Smooth muscle cell (in vitro differentiated cells): ENCODE data around the gene SLC6A16. TPM values are rescaled to one million over a fixed set of nuclear protein-coding genes. Genes with fewer than 3 reads are reported as not detected.
"Not testable (repeated sequence)": the region's sequence is repeated elsewhere in the genome, so short reads cannot be mapped to it uniquely, and the experiment has no call there.

Source experiments
- DNase-seq: peaks from one replicate; lab custom pipeline; 2025; ENCODE audit not compliant: unreplicated experiment; lab: John Stamatoyannopoulos, UW
- H2AFZ ChIP-seq: fragments of 200-600 bp; sonication (generic); 2 replicates; pipeline ENCODE4 v1.6.0; 2016; ENCODE audit warnings: antibody characterized with exemption, low read depth, mild to moderate bottlenecking
- H3F3A ChIP-seq: fragments of 200-600 bp; sonication (generic); 2 replicates; pipeline ENCODE4 v1.6.0; 2017; ENCODE audit warnings: antibody characterized with exemption, low read depth
- H3K27ac ChIP-seq: fragments of 200-600 bp; sonication (generic); 2 replicates; pipeline ENCODE4 v1.5.1; 2016; ENCODE audit warnings: low read depth, mild to moderate bottlenecking
- H3K27me3 ChIP-seq: fragments of 200-600 bp; sonication (generic); 2 replicates; pipeline ENCODE4 v1.6.1; 2016; ENCODE audit warnings: low read depth, mild to moderate bottlenecking
- H3K36me3 ChIP-seq: fragments of 200-600 bp; sonication (generic); 2 replicates; pipeline ENCODE4 v1.5.1; 2016; ENCODE audit warnings: low read depth
- H3K4me1 ChIP-seq: fragments of 200-600 bp; sonication (generic); 2 replicates; pipeline ENCODE4 v1.5.1; 2016; ENCODE audit warnings: low read depth
- H3K4me2 ChIP-seq: fragments of 200-600 bp; sonication (generic); 2 replicates; pipeline ENCODE4 v1.6.0; 2016; ENCODE audit warnings: mild to moderate bottlenecking
- H3K4me3 ChIP-seq: fragments of 200-600 bp; sonication (generic); 2 replicates; pipeline ENCODE4 v1.5.1; 2016; ENCODE audit warnings: mild to moderate bottlenecking
- H3K79me2 ChIP-seq: fragments of 200-600 bp; sonication (generic); 2 replicates; pipeline ENCODE4 v1.6.0; 2016; ENCODE audit warnings: low read depth, mild to moderate bottlenecking
- H3K9ac ChIP-seq: fragments of 200-600 bp; sonication (generic); 2 replicates; pipeline ENCODE4 v1.6.0; 2016; ENCODE audit warnings: low read depth
- H3K9me3 ChIP-seq: fragments of 200-600 bp; sonication (generic); replicated peaks from 2 replicates; pipeline ENCODE4 v1.5.1; 2016; ENCODE audit warnings: low read depth
- H4K20me1 ChIP-seq: fragments of 200-600 bp; sonication (generic); 2 replicates; pipeline ENCODE4 v1.6.0; 2016; ENCODE audit warnings: low read depth
- WGBS: methylation state at CpG from one replicate; pipeline ENCODE4 v1.1.7; 2016; ENCODE audit warnings: low lambda C conversion rate; 5-methylcytosine and 5-hydroxymethylcytosine counted together
- polyA plus RNA-seq: library from polyadenylated mRNA; unstranded; fragments of >200 nt; fragmentation: Nextera tagmentation; extraction: Ambion mirVana; gene quantifications from 2 replicates; pipeline ENCODE4 v1.2.1, GENCODE V29; 2016
- total RNA-seq: library from RNA; depleted of rRNA; stranded (reverse); fragments of >200 nt; gene quantifications from 2 replicates; pipeline ENCODE4 v1.2.3, GENCODE V29; 2014
- TF ChIP-seq, protein P1 (sequence below): fragments of 200-600 bp; sonication (generic); IDR thresholded peaks from 2 replicates; pipeline ENCODE4 v1.5.1; 2017; ENCODE audit warnings: borderline replicate concordance, mild to moderate bottlenecking, antibody characterized with exemption; ENCODE audit not compliant: insufficient read depth, poor library complexity, severe bottlenecking

The SLC6A16 gene
- total and polyA plus RNA-seq, 2 experiments from 2014 or later: 1.4 to 2.3 TPM

DNA sequence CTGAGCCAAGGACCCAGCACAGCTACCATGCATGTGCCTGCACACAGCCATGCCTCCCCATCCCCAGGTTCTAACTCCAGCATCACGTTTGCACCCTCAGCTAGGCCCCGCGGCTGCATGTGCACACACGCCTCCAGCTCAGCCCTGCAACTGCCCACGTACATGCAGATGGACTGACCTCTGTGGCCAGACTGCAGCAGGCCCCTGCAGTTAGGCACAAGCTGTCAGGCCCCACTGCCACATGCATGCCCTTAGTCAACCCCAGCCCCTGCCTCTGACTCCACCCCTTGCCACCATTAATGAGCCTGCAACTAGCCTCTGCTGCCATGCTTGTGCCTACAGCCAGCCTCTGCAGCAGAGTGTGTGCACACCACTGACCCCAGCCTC is 23.1 kb downstream of the SLC6A16 start:
- H2AFZ ChIP-seq: no peak overlapping the region
- no peaks in the 10 kb centered on the region for H3K27me3 ChIP-seq
- no peaks in the 10 kb centered on the region for H4K20me1 ChIP-seq
- H3K4me2 ChIP-seq: no peak overlapping the region
- H3F3A ChIP-seq: no peaks in the 10 kb centered on the region
- 88% methylated on average over 5 of the region's 5 CpGs for WGBS
- H3K4me1 ChIP-seq: no peaks in the 10 kb centered on the region
- no peaks in the 10 kb centered on the region for H3K79me2 ChIP-seq
- H3K9ac ChIP-seq: no peak overlapping the region
- TF ChIP-seq, protein P1, sequence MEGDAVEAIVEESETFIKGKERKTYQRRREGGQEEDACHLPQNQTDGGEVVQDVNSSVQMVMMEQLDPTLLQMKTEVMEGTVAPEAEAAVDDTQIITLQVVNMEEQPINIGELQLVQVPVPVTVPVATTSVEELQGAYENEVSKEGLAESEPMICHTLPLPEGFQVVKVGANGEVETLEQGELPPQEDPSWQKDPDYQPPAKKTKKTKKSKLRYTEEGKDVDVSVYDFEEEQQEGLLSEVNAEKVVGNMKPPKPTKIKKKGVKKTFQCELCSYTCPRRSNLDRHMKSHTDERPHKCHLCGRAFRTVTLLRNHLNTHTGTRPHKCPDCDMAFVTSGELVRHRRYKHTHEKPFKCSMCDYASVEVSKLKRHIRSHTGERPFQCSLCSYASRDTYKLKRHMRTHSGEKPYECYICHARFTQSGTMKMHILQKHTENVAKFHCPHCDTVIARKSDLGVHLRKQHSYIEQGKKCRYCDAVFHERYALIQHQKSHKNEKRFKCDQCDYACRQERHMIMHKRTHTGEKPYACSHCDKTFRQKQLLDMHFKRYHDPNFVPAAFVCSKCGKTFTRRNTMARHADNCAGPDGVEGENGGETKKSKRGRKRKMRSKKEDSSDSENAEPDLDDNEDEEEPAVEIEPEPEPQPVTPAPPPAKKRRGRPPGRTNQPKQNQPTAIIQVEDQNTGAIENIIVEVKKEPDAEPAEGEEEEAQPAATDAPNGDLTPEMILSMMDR: no peak
- H3K36me3 ChIP-seq: no peaks in the 10 kb centered on the region
- DNase-seq: no peak
- no peaks in the 10 kb centered on the region for H3K9me3 ChIP-seq
- no peak overlapping the region for H3K4me3 ChIP-seq
- no peak overlapping the region for H3K27ac ChIP-seq

DNA sequence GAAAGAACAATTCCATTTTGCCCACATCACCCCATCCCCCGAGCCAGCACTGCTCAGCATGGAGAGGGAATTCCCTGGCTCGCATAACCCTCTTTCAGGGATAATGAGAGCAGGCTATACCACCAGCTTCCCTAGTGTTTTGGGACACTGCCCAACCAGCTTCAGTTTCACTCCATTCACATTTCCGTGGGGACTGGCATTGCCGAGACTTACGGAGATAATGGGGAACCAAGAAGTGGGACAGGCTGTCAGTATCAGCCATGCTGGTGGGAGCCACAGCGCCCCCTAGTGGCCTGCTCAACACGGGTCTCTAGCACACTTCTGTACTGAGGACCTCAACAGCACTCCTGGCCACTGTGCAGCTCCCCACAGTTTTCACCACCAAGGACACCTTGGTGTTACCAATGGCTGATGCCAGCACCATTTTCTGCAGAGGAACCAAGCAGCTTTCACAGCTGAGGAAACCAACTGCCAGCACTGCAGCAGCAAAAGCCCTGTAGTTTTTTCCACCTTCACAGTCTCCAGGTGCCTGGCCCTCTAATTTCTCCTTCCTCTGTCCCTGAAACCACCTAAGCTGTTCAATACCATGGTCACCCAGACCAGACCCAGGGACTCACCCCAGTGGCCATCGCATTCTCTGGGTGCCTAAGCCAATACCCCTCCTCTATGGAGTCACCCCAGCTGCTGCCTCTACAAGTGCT is 23.7 kb downstream of the SLC6A16 start:
- no peak overlapping the region for H3K4me3 ChIP-seq
- H3K36me3 ChIP-seq: no peaks in the 10 kb centered on the region
- no peaks in the 10 kb centered on the region for H3F3A ChIP-seq
- DNase-seq: peak; percentile 10
- no peak overlapping the region for H3K4me2 ChIP-seq
- no peaks in the 10 kb centered on the region for H3K79me2 ChIP-seq
- H3K9ac ChIP-seq: no peak overlapping the region
- no peak overlapping the region for H2AFZ ChIP-seq
- H3K9me3 ChIP-seq: no peaks in the 10 kb centered on the region
- no peaks in the 10 kb centered on the region for H3K4me1 ChIP-seq
- no peaks in the 10 kb centered on the region for H4K20me1 ChIP-seq
- no peaks in the 10 kb centered on the region for H3K27me3 ChIP-seq
- TF ChIP-seq, protein P1: peak; percentile 87
- H3K27ac ChIP-seq: no peak overlapping the region
- 46% methylated on average over 8 of the region's 8 CpGs for whole genome bisulfite sequencing

- DNase-seq, H2AFZ ChIP-seq, H3K9ac ChIP-seq, H3K4me3 ChIP-seq, H3K9me3 ChIP-seq, H3K79me2 ChIP-seq, H3F3A ChIP-seq, H3K4me2 ChIP-seq, H3K27ac ChIP-seq, H3K27me3 ChIP-seq, H3K36me3 ChIP-seq, H3K4me1 ChIP-seq, H4K20me1 ChIP-seq: not testable (repeated sequence)
- WGBS: 96% methylated on average over 3 of the region's 3 CpGs
These were observed 26.3 kb downstream of the SLC6A16 start for GRCh38 chr19:49298653-49299052.

- Histone ChIP-seq H3K27ac (no peak overlapping the region), H2AFZ (no peak overlapping the region)
- DNase-seq: no peak
These were observed 27.6 kb downstream of the SLC6A16 start for GRCh38 chr19:49297403-49297802.

More at GRCh38 chr19:49297403-49297802, 27.6 kb downstream of the SLC6A16 start:
- Histone ChIP-seq H3K4me2 (no peak overlapping the region), H3F3A (no peaks in the 10 kb centered on the region), H3K27me3 (no peaks in the 10 kb centered on the region), H3K9ac (no peak overlapping the region), H3K4me1 (no peaks in the 10 kb centered on the region), H3K79me2 (no peaks in the 10 kb centered on the region), H4K20me1 (no peaks in the 10 kb centered on the region), H3K36me3 (no peaks in the 10 kb centered on the region), H3K9me3 (no peaks in the 10 kb centered on the region), H3K4me3 (no peak overlapping the region)
- 94% methylated on average over 3 of the region's 3 CpGs for WGBS
- TF ChIP-seq, protein P1: no peak
